ENCODE results near the gene TBXAS1.

TBXAS1 gene

GRCh38 chr7:139813689-139814088, 15.4 kb upstream of the TBXAS1 start:
- no peak for TF ChIP-seq ZFX (IDR thresholded peaks at IDR 0.05; ENCODE audit: borderline replicate concordance)
- TF ChIP-seq CTCF (IDR thresholded peaks at IDR 0.05): no peak
- no peak overlapping the region for H3K27ac ChIP-seq

GRCh38 chr7:139817249-139817648, 11.8 kb upstream of the TBXAS1 start:
- TF ChIP-seq CTCF (IDR thresholded peaks at IDR 0.05): no peak
- no peak for TF ChIP-seq ZFX (IDR thresholded peaks at IDR 0.05; ENCODE audit: borderline replicate concordance)
- H3K27ac ChIP-seq: no peak overlapping the region

GRCh38 chr7:139820089-139820488, 9.0 kb upstream of the TBXAS1 start:
- H3K27ac ChIP-seq: no peak overlapping the region
- TF ChIP-seq CTCF (IDR thresholded peaks at IDR 0.05): no peak
- TF ChIP-seq ZFX (IDR thresholded peaks at IDR 0.05; ENCODE audit: borderline replicate concordance): no peak

GRCh38 chr7:139821349-139822105, 7.5 kb upstream of the TBXAS1 start:
- TF ChIP-seq ZFX (IDR thresholded peaks at IDR 0.05; ENCODE audit: borderline replicate concordance) (no peak), CTCF (IDR thresholded peaks at IDR 0.05) (no peak)
- no peak overlapping the region for H3K27ac ChIP-seq

GRCh38 chr7:139822855-139823254, 6.2 kb upstream of the TBXAS1 start:
- no peak for TF ChIP-seq ZFX (IDR thresholded peaks at IDR 0.05; ENCODE audit: borderline replicate concordance)
- no peak for TF ChIP-seq CTCF (IDR thresholded peaks at IDR 0.05)
- H3K27ac ChIP-seq: no peak overlapping the region

GRCh38 chr7:139823959-139824521, 5.0 kb upstream of the TBXAS1 start:
- H3K27ac ChIP-seq: no peak overlapping the region

More at GRCh38 chr7:139823959-139824521, 5.0 kb upstream of the TBXAS1 start:
- TF ChIP-seq ZFX (IDR thresholded peaks at IDR 0.05; ENCODE audit: borderline replicate concordance): no peak
- no peak for TF ChIP-seq CTCF (IDR thresholded peaks at IDR 0.05)

Data from 22Rv1 (cell line).